CD4-positive, alpha-beta T cell treated with Interferon gamma for 1 hour (primary cell): ENCODE results near the gene SART3.
"Not testable (repeated sequence)": the region's sequence is repeated elsewhere in the genome, so short reads cannot be mapped to it uniquely, and the experiment has no call there.

Source experiments
- DNase-seq: peaks from one replicate; pipeline ENCODE4 v3.0.0-alpha.2; 2020

The SART3 gene

DNA sequence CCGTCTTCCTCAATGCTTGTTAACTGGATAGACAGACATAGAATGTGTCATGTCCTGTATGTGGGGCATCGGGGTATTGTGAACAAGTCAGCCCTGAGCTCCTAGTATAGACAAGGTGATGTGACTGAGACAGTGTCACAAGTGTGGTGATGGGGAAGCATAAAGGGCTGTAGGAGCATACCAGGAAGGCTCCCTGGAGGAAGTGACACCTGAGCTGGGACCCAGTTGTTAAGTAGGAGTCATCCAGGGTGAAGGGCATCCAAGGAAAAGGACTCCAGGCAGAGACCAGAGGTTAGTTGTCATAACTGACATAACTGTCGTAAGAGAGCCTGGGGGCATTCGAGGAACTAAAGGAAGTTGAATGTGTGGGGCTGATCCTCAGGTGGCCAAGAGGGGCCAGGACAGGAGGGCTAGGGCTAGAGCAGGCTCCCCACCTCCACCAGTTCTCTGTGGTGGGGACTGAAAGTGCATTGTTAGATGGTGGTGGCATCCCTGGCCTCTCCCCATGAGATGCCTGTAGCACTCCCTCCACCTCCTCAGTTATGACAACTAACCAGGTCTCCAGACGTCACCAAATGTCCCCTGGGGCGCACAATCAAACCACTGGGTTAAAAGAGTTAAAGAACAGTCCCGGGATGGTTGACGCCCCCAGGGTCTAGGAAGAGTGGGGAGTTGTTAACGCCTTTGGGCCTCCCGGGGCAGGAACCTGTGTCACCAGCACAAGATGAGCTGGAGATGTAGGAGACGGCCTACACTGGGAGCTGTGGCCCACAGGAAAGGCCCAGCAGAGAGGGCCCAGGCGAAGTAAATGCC, 43.5 kb downstream of the SART3 start:
- no peak for DNase-seq

DNA sequence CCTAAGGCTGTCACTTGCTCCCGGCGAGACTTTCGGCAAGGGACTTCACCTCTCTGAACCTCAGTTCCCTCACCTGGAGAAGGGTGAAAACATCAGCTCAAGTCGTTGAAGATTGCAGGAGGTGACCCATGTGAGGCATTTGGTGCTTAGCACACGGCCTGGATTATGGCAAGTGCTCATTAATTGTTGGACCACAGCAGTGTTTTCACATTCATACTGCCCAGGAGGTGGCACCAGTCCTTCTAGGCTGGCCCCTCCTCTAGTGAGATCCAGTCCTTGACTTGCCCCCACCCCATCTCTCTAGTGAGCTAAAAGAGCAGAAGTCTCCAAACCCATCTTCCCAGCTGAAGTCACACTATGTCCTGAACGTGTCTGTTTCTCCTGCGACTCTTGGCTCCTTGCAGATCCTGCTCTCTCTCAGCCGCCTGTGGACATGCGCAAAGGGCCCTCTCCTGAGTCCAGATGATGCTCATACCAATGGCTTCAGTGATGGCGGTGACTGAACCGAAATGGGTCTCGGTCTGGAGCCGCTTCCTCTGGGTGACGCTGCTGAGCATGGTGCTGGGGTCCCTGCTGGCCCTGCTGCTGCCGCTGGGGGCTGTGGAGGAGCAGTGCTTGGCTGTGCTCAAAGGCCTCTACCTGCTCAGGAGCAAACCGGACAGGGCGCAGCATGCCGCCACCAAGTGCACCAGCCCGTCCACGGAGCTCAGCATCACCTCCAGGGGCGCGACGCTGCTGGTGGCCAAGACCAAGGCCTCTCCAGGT, 44.3 kb downstream of the SART3 start:
- no peak for DNase-seq

- DNase-seq: no peak
Measured at GRCh38 chr12:108515916-108516315, 45.1 kb downstream of the SART3 start.

DNA sequence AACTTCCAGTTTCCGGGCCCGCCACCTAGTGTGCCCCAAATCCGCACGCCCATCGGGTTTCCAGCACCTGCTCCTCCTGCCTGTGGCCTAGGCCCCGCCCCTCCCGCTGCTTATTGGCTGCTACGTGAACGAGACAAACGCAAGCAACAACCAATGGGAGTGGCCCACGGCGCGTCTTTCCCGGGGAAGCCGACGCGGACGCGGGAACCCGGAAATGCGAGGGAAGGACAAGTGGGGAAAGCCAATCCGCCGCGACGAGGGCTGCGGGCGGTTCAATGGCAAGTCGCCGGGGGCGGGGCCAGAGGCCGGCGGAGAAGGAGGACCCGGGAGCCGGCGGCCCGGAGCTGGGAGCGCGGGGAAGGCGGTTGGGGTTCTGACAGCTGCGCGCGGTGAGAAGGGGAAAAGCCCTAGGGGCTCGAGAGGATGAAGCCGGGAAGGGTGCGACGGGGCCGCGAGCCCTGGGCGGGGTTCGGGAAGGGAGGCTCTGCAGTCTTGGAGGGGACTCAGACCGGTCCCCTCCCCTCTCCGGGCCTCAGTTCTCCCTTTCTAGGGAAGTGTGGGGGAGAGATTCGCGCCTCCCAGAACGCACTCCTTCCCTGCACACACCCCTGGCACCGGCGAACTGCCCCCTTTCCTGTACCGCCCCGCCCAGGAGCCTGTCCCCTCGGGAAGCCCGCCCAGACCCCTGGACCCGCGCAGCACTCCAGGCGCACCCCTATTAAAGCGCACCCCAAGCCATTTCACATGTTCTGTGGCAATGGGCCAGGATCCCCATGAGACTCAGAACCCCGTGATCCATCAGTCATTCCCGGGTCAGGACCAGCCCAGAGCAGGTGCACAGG, 45.8 kb downstream of the SART3 start, which contains the start of gene FICD:
Gene FICD (plus strand): TSS at position 305 of the 842 bp plus-strand sequence. CDS start 1,696 bp downstream, outside the sequence.
- DNase-seq: peak; percentile 98

GRCh38 chr12:108514468-108514972, 46.5 kb downstream of the SART3 start:
- no peak for DNase-seq

GRCh38 chr12:108511633-108512540, 49.1 kb downstream of the SART3 start:
- DNase-seq: peak; percentile 72

DNA sequence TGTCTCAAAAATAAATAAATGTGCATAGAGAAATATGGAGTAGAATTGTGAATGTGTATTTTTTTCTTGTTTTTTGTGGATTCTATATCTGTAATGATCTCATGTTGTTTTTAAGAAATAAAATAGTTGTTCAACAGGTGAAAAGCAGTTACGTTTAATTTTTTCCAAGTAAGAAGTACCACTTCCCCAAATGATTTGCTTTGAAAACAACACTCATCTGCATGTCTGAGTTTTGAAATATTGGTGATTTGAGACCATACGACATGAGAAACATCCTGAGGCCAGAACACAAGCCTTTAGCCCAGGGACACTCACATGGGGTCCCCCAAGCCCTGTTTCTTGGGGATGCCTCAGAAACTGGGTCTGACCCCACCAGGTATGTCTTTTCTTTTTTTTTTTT, 50.1 kb downstream of the SART3 start:
- DNase-seq: no peak

GRCh38 chr12:108509806-108510205, 51.2 kb downstream of the SART3 start:
- no peak for DNase-seq

DNA sequence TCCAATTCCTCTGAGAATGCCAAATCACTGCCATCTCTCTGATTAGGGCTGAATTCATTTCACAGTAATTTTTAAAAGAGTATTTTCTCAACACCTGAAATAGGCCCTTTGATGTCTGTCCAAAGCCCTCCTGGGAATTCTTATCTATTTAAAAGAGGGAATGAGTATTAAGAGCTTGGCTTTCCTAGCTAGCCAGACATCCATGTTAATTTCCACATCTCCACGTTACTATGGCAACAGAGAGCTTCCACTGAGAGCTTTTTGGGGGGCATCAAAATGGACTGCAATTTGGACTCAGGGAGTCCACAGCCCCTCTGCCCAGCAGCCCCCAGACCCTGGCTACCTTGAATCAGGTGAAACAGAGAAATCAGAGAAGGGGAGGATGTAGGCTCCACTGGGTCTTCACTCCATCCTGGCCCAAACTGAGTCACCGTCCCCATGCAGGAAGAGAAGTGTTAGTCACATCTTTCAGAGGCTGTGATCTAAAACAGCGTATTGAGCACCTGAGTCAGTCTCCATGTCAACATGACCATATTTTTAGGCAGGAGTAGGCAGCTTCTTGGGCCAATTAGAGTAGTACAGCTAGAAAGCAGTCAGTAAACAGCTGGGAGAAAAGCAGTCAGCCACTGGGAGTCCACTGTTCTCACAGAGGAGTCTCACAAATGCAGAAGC, 52.9 kb downstream of the SART3 start:
- DNase-seq: no peak

DNA sequence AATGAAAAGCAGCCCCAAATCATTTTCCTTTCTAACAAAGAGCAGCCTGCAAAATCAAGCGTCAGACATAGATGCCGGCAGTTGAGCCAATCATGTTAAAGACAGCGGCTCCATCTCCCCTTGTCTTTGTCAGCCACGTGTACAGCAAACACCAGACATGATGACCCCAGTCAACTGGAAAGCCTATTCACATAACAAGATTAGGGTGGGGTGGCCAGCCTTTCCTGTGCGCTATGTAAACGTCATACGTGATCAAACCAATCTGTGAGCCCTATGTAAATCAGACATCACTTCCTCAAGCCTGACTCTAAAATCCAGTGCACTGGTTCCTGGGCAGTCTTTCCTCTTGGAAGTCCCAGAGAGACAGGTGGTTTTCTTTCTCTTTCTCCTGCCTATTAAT, 55.8 kb downstream of the SART3 start:
- DNase-seq: no peak

- DNase-seq: no peak
Measured at GRCh38 chr12:108502922-108503321, 58.1 kb downstream of the SART3 start.

DNA sequence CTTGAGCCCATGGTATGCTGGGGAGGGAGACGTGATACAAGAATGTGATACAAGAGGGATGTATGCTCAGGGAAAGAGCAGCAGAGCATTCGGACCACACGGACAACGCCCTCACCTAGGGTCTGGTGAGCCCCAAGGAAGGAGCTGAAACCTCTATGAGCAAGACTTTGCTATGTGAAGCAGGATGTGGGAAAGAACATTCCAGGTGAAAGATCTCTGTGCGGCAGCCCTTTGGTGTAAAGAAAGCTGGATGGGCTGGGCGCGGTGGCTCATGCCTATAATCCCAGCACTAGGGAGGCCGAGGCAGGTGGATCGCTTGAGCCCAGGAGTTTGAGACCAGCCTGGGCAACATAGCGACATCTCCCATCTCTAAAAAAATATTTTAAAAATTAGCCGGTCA, 62.8 kb downstream of the SART3 start:
- DNase-seq: no peak

DNA sequence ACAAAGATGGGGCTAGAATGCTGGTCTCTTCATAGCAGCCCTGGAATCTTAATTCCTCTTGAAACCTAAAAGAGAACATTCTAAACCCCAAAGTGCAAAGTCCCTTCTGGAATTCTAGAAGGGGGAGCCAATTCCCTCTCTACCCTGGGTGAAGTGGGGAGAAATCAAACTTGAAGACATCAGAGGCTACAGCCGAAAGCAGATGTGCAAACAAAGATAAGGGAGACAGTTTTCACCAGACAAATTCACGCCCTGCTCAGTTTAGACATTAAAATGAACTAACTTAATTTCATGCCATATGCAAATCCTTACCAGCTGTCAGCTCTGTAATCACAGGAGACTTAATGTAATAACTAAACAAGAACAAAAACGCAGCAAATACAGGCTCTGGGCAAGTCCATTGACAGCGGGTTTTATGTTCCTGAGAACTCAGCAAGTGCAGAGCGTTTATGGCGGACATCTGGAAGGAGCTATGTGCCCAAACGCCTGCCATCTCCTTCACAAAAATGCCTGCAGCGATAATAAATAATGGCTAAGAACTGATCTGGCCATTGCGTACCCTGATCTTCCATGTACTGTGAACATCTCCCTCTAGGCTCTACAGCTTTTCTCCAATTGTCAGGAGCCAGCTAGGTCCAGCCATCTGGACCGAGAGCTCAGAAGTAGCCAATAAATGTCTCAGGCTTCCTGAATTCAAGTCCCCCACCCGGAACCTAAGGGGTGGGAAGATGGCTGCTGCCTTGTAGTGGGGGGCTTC, 65.0 kb downstream of the SART3 start:
- DNase-seq: no peak

- DNase-seq: peak; percentile 18
Measured at GRCh38 chr12:108495054-108495453, 65.9 kb downstream of the SART3 start.

DNA sequence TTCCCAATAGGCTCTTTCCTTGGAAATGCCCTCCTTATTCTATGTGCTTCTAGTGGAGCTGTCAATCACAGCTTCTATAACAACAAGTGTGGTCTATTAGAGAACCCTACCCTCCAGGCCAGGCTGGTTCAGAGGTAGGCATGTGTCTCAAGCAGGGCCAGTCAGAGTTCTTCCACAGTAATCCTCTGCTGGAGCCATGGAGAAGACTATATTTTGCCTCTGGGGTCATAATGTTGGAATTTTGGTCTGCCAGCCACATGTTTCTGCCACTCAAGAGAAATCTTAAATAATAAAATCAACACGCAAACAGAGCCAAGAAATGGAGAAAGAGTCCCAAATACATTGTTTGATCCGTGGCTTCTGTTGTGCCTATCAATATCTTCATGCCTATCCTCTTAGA, 69.7 kb downstream of the SART3 start:
- DNase-seq: no peak

GRCh38 chr12:108487029-108487428, 73.9 kb downstream of the SART3 start:
- DNase-seq: not testable (repeated sequence)

DNA sequence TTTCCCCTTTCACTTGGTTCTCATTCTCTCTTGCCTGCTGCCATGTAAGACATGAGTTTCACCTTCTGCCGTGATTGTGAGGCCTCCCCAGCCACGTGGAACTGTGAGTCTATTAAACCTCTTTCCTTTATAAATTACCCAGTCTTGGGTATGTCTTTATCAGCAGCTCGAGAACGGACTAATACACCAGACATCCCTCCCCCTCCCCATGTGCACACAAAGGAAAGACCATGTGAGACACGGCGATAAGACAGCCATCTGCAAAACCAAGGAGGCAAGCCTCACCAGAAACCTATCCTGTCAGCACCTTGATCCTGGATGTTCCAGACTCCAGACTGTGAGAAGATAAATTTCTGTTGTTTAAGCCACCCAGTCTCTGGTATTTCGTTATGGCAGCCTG, 75.6 kb downstream of the SART3 start:
- DNase-seq: not testable (repeated sequence)

DNA sequence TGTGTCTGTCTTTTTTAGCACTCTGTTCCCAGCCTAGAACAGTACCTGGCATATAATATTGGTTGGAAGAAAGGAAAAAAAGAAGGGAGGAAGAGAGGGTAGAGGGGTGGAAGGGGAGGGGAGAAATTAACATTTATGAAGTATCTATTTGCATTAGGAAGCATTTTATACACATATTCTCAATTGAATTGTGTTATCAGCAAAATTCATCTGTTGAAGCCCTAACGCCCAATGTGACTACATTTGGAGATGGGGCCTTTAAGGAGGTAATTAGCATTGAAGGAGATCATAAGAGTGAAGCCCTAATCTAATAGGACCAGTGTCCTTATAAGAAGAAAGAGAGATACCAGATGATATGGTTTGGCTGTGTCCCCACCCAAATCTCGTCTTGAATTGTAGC, 76.1 kb downstream of the SART3 start:
- DNase-seq: no peak

DNA sequence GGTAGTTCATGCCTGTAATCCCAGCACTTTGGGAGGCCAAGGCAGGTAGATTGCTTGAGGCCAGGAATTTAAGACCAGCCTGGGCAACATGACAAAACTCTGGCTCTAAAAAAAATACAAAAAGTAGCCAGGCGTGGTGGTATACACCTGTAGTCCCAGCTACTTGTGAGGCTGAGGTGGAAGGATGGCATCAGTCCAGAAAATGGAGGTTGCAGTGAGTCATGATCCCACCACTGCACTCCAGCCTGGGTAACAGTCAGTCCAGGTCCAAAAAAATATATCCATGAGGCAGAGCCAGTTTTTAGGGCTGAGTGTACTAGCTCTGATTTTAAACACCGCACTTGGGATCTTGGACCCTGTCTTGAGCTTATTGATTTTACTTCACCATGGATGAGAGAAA, 76.5 kb downstream of the SART3 start:
- no peak for DNase-seq
